Mesenchymal stem cell (in vitro differentiated cells and primary cell): ENCODE data around the gene CHST11.

ENCODE experiments used
- DNase-seq: peaks from one replicate; pipeline ENCODE4 v3.0.0-alpha.2; 2013
- H2AFZ ChIP-seq: one replicate; pipeline ENCODE4 v1.6.1; 2013; ENCODE audit warnings: low read depth, mild to moderate bottlenecking, control low read depth, inconsistent platforms, low read length, moderate library complexity
- H2AK5ac ChIP-seq: 2 replicates; pipeline ENCODE4 v1.6.1; 2013; ENCODE audit warnings: low read length, moderate library complexity, mild to moderate bottlenecking, inconsistent platforms; ENCODE audit not compliant: severe bottlenecking
- H2BK120ac ChIP-seq: one replicate; pipeline ENCODE4 v1.6.1; 2013; ENCODE audit warnings: low read depth, mild to moderate bottlenecking, inconsistent platforms, low read length, moderate library complexity
- H2BK12ac ChIP-seq, 2 experiments: one replicate each; pipeline ENCODE4 v1.6.1; 2013; ENCODE audit warnings: inconsistent platforms in 2 of 2, low read length in 2 of 2, mild to moderate bottlenecking in 2 of 2, moderate library complexity in 2 of 2, control low read depth in 1 of 2
- H2BK15ac ChIP-seq: one replicate; pipeline ENCODE4 v1.6.1; 2013; ENCODE audit warnings: mild to moderate bottlenecking, low read depth, inconsistent platforms; ENCODE audit not compliant: poor library complexity, severe bottlenecking
- H2BK5ac ChIP-seq: 2 replicates; pipeline ENCODE4 v1.6.1; 2013; ENCODE audit warnings: low read depth, mild to moderate bottlenecking, low read length, control low read depth, inconsistent platforms; ENCODE audit not compliant: poor library complexity, severe bottlenecking
- H3K14ac ChIP-seq, 2 experiments: one replicate each; pipeline ENCODE4 v1.6.1; 2013; ENCODE audit warnings: inconsistent platforms in 2 of 2, low read length in 2 of 2, control low read depth in 1 of 2, mild to moderate bottlenecking in 1 of 2, moderate library complexity in 1 of 2
- H3K18ac ChIP-seq, 2 experiments: one replicate each; pipeline ENCODE4 v1.6.1; 2013; ENCODE audit warnings: inconsistent platforms in 2 of 2, low read length in 2 of 2, control low read depth in 1 of 2, low read depth in 1 of 2, mild to moderate bottlenecking in 1 of 2
- H3K23ac ChIP-seq, 2 experiments: one replicate each; pipeline ENCODE4 v1.6.1; 2013; ENCODE audit warnings: inconsistent platforms in 2 of 2, low read length in 2 of 2, mild to moderate bottlenecking in 2 of 2, moderate library complexity in 2 of 2, control low read depth in 1 of 2
- H3K27ac ChIP-seq: 2 replicates; pipeline ENCODE4 v1.5.1; 2013; ENCODE audit warnings: mild to moderate bottlenecking, moderate library complexity, low read length, control low read depth, inconsistent platforms; ENCODE audit not compliant: poor library complexity, severe bottlenecking
- H3K27me3 ChIP-seq, 2 experiments: 2 replicates each; pipeline versions ENCODE4 v1.6.1 to v1.7.0; 2013; ENCODE audit warnings: low read length in 2 of 2, mild to moderate bottlenecking in 2 of 2, moderate library complexity in 2 of 2, control low read depth in 1 of 2, inconsistent platforms in 1 of 2; ENCODE audit not compliant: control insufficient read depth in 1 of 2, insufficient read depth in 1 of 2
- H3K36me3 ChIP-seq, 2 experiments: 2 replicates each; pipeline versions ENCODE4 v1.6.1 to v1.7.0; 2013; ENCODE audit warnings: low read length in 2 of 2, control low read depth in 1 of 2, inconsistent platforms in 1 of 2, low read depth in 1 of 2, mild to moderate bottlenecking in 1 of 2; ENCODE audit not compliant: insufficient read depth in 2 of 2, control insufficient read depth in 1 of 2
- H3K4ac ChIP-seq, 2 experiments: one replicate each; pipeline ENCODE4 v1.6.1; 2013; ENCODE audit warnings: inconsistent platforms in 2 of 2, low read length in 2 of 2, mild to moderate bottlenecking in 2 of 2, moderate library complexity in 2 of 2, control low read depth in 1 of 2, low read depth in 1 of 2
- H3K4me1 ChIP-seq: 2 replicates; pipeline ENCODE4 v1.6.1; 2013; ENCODE audit warnings: low read depth, low read length, control low read depth; ENCODE audit not compliant: control insufficient read depth, insufficient read depth
- H3K4me2 ChIP-seq: 2 replicates; pipeline ENCODE4 v1.6.1; 2013; ENCODE audit warnings: low read length, mild to moderate bottlenecking, inconsistent platforms; ENCODE audit not compliant: poor library complexity, severe bottlenecking
- H3K4me3 ChIP-seq, 2 experiments: 2 replicates each; pipeline versions ENCODE4 v1.5.1 to v1.7.0; 2013; ENCODE audit warnings: low read length in 2 of 2, mild to moderate bottlenecking in 2 of 2, control low read depth in 1 of 2, low read depth in 1 of 2; ENCODE audit not compliant: insufficient read depth in 1 of 2
- H3K79me1 ChIP-seq: replicated peaks from 2 replicates; pipeline ENCODE4 v1.6.1; 2013; ENCODE audit warnings: mild to moderate bottlenecking, control low read depth, low read length, inconsistent platforms; ENCODE audit not compliant: poor library complexity, severe bottlenecking
- H3K9ac ChIP-seq: 2 replicates; pipeline ENCODE4 v1.7.0; 2013; ENCODE audit warnings: mild to moderate bottlenecking, low read length, moderate library complexity
- H3K9me3 ChIP-seq: 2 replicates; pipeline ENCODE4 v1.7.0; 2013; ENCODE audit warnings: mild to moderate bottlenecking, low read length; ENCODE audit not compliant: control insufficient read depth
- H4K8ac ChIP-seq: one replicate; pipeline ENCODE4 v1.6.1; 2013; ENCODE audit warnings: inconsistent platforms, mild to moderate bottlenecking, low read length, moderate library complexity
- H4K91ac ChIP-seq: one replicate; pipeline ENCODE4 v1.6.1; 2013; ENCODE audit warnings: mild to moderate bottlenecking, low read length, inconsistent platforms
- WGBS: methylation state at CpG from one replicate; pipeline ENCODE4 v1.1.7; 2013; ENCODE audit warnings: mixed read lengths; 5-methylcytosine and 5-hydroxymethylcytosine counted together

Gene CHST11

DNA sequence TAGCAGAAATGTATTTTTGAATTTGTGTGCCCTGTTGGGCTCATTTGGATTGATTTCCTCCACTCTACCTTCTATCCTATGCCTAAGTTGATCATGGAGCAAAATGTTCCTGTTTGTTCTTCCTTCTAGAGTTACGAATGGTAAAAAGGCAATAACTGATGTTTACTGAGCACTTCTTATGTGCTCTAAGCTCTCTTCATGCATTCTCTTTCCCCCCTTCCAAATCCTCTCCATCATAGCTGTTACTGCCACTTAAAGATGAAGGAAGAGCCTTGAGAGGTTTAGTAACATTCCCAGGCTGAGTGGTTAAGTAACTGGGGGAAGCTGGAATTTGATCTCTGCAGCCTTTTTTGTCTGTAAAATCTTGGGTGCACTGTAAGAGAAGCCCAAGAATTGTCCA lies 60.1 kb downstream of the CHST11 start:
- Histone ChIP-seq H2AK5ac (no peak overlapping the region), H2BK15ac (no peak overlapping the region), H2BK120ac (no peak overlapping the region), H3K79me1 (no peaks in the 10 kb centered on the region), H2BK12ac (no peak overlapping the region), H2BK5ac (no peak overlapping the region), H3K27me3 (peaks cover 0 to 4% of the 10 kb centered on the region in 2 experiments), H3K18ac (no peak overlapping the region), H2AFZ (no peak overlapping the region), H4K91ac (no peak overlapping the region), H3K23ac (no peak overlapping the region), H3K4me1 (peaks cover 3% of the 10 kb centered on the region), H4K8ac (no peak overlapping the region), H3K9me3 (no peaks in the 10 kb centered on the region), H3K4me3 (no peak overlapping the region), H3K4me2 (no peak overlapping the region), H3K4ac (no peak overlapping the region), H3K9ac (no peak overlapping the region), H3K27ac (no peak overlapping the region), H3K36me3 (no peaks in the 10 kb centered on the region), H3K14ac (no peak overlapping the region)
- WGBS: no CpG with 5 or more reads among the region's 1 CpG
- no peak for DNase-seq

DNA sequence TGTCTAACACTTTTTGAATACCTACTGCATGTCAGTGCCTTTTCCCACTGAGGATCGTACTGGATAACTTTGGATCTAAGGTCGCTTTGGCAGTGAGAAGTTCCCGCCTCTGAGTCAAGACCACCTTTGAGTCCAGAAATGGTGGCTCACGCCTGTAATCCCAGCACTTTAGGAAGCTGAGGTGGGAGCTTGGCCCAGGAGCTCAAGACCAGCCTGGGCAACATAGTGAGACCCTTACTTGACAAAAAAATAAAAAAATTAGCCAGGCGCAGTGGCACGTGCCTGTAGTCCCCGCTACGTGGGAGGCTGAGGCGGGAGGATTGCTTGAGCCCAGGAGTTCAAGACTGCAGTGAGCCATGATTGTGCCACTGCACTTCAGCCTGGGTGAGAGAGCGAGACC lies 61.1 kb downstream of the CHST11 start:
- DNase-seq: no peak
- no peaks in the 10 kb centered on the region for H3K9me3 ChIP-seq
- H3K23ac ChIP-seq: no peak overlapping the region
- H3K36me3 ChIP-seq: no peaks in the 10 kb centered on the region
- H2AFZ ChIP-seq: no peak overlapping the region
- WGBS: 98% methylated on average over 9 of the region's 10 CpGs
- no peak overlapping the region for H4K91ac ChIP-seq
- H3K9ac ChIP-seq: no peak overlapping the region
- peaks cover 3% of the 10 kb centered on the region for H3K4me1 ChIP-seq
- H2BK5ac ChIP-seq: no peak overlapping the region
- H2AK5ac ChIP-seq: no peak overlapping the region
- H2BK12ac ChIP-seq: no peak overlapping the region
- no peak overlapping the region for H2BK15ac ChIP-seq
- no peak overlapping the region for H3K18ac ChIP-seq
- H3K79me1 ChIP-seq: no peaks in the 10 kb centered on the region
- H3K4me3 ChIP-seq: no peak overlapping the region
- H3K14ac ChIP-seq: no peak overlapping the region
- H2BK120ac ChIP-seq: no peak overlapping the region
- no peak overlapping the region for H3K27ac ChIP-seq
- H3K4ac ChIP-seq: no peak overlapping the region
- H3K27me3 ChIP-seq: peaks cover 0 to 4% of the 10 kb centered on the region in 2 experiments
- no peak overlapping the region for H4K8ac ChIP-seq
- H3K4me2 ChIP-seq: no peak overlapping the region

DNA sequence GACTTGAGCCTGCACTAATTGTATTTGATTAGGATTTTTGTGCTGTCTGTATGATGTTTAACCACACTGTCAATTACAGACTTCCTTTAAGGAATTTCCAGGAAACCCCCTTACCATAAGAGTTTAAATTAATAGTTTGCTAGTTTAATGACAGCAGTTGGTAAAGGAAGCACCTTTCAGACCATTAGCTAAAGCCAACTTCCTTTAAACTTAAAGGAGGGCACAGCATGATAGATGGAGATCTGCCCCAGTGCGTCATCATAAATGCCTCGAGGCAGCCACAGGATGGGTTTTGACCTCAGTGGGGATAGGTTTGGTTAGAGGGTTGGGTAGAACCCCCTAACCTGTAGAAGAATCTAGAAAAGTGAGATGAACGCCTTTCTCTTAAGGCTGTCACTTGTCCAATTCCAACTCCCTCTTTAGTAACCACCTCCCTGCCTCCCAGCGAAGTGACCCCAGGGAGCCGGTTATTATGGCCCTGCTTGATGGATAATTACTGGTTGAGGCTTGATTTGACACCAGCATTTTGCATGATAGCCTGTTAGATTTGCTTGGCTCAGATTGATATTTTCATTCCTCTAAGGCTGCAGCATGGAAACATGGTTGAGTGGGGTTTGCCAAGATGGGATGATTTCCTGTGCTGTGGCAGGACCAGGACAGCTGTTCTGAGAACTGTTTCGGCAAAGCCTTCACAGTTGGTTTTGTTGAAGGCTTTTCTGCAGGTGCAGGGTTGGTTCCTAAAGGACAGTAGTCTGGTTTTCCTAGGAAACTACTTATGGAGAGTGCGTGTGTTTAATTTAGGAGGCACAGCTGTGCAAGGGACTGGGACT lies 62.7 kb downstream of the CHST11 start:
- Histone ChIP-seq H4K8ac (no peak overlapping the region), H3K9me3 (no peaks in the 10 kb centered on the region), H2AFZ (no peak overlapping the region), H3K36me3 (no peaks in the 10 kb centered on the region), H3K4me2 (no peak overlapping the region), H2AK5ac (no peak overlapping the region), H3K4ac (no peak overlapping the region), H3K27me3 (peaks cover 0 to 4% of the 10 kb centered on the region in 2 experiments), H3K23ac (no peak overlapping the region), H3K14ac (no peak overlapping the region), H4K91ac (no peak overlapping the region), H2BK5ac (no peak overlapping the region), H2BK120ac (no peak overlapping the region), H3K18ac (no peak overlapping the region), H2BK12ac (no peak overlapping the region), H2BK15ac (no peak overlapping the region), H3K4me3 (no peak overlapping the region), H3K4me1 (peaks cover 3% of the 10 kb centered on the region), H3K9ac (no peak overlapping the region), H3K79me1 (no peaks in the 10 kb centered on the region), H3K27ac (no peak overlapping the region)
- no peak for DNase-seq
- WGBS: 95% methylated on average over 4 of the region's 7 CpGs

DNA sequence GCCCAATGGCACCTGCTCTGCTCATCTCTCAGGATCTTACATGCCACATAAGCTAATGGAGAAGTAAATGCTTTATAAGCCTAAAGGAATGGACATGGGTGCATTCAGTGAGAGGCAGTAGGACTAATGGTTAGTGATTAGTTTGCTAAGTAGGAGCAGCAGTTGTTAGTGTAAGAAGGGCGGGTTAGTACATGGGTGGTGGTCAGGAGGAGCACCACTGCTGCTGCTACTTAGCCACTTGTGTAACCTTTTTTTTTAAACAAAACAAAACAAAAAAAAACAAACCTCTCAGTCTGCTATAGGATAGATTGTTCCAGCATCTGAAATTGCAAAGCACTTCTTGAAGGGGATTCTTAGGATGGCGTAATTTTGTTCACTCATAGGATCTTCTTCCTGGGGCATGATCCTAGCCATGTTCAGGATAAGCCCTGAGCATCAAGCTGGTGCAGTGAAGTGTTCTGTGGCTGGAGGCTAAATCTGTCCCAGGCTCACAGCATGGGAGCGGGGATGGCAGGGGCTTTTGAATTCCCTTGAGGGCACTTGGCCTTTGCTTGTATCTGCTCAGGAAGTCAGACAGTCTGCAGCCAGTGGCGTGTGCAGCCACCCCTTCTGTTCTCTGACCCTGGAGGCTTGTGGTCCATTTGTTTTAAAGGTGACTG lies 63.6 kb downstream of the CHST11 start:
- no peak overlapping the region for H2BK120ac ChIP-seq
- H2BK12ac ChIP-seq: no peak overlapping the region
- no peaks in the 10 kb centered on the region for H3K9me3 ChIP-seq
- no peak overlapping the region for H3K23ac ChIP-seq
- H3K4me3 ChIP-seq: no peak overlapping the region
- no peak overlapping the region for H4K8ac ChIP-seq
- no peak overlapping the region for H2AFZ ChIP-seq
- H3K79me1 ChIP-seq: no peaks in the 10 kb centered on the region
- no peak overlapping the region for H2BK15ac ChIP-seq
- H2AK5ac ChIP-seq: no peak overlapping the region
- H3K36me3 ChIP-seq: no peaks in the 10 kb centered on the region
- DNase-seq: peak; percentile 90
- H3K9ac ChIP-seq: no peak overlapping the region
- peak overlapping the region in 1 of 2 experiments; percentile 16 for H3K18ac ChIP-seq
- H2BK5ac ChIP-seq: no peak overlapping the region
- no peak overlapping the region for H3K4ac ChIP-seq
- H3K4me1 ChIP-seq: peaks cover 3% of the 10 kb centered on the region
- H3K14ac ChIP-seq: no peak overlapping the region
- H3K27me3 ChIP-seq: peaks cover 0 to 4% of the 10 kb centered on the region in 2 experiments
- 41% methylated on average over 3 of the region's 4 CpGs for WGBS
- H4K91ac ChIP-seq: no peak overlapping the region
- H3K27ac ChIP-seq: no peak overlapping the region
- no peak overlapping the region for H3K4me2 ChIP-seq
